ENCODE results near the gene IGF2BP2.

IGF2BP2 gene

DNA sequence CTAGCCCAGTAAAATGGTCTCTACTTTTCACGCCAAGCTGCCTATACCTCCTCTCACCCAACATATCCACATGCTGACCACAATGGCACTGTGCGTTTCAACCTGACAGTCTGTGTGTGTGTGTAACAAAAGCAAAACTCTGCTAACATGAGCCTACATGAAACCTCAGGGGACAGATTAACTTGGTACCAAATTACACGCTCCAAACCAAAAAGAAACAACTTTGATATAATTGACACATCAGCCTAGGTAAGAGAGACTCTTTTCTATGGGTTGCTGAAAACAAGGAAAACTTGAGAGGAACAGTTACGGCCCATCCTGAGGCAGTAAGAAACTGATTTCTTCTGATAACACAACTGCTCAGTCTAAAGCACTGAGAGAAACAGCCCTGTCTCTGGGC lies 31.5 kb downstream of the IGF2BP2 start:
- Histone ChIP-seq H3K36me3 (replicated peaks) (no peaks in the 10 kb centered on the region), H3K27me3 (replicated peaks) (no peaks in the 10 kb centered on the region), H3K4me3 (ENCODE audit: low read depth, low read length) (no peak overlapping the region), H3K27ac (no peak overlapping the region)
- TF ChIP-seq, protein P1, sequence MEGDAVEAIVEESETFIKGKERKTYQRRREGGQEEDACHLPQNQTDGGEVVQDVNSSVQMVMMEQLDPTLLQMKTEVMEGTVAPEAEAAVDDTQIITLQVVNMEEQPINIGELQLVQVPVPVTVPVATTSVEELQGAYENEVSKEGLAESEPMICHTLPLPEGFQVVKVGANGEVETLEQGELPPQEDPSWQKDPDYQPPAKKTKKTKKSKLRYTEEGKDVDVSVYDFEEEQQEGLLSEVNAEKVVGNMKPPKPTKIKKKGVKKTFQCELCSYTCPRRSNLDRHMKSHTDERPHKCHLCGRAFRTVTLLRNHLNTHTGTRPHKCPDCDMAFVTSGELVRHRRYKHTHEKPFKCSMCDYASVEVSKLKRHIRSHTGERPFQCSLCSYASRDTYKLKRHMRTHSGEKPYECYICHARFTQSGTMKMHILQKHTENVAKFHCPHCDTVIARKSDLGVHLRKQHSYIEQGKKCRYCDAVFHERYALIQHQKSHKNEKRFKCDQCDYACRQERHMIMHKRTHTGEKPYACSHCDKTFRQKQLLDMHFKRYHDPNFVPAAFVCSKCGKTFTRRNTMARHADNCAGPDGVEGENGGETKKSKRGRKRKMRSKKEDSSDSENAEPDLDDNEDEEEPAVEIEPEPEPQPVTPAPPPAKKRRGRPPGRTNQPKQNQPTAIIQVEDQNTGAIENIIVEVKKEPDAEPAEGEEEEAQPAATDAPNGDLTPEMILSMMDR (IDR thresholded peaks at IDR 0.05; ENCODE audit: low read depth, low read length, missing control alignments) = no peak
- in situ Hi-C loops (cut with HindIII; ENCODE audit: low pct_ligation_motif_present, low sequenced_read_pairs) = no loop called here
- DNase-seq = no peak

DNA sequence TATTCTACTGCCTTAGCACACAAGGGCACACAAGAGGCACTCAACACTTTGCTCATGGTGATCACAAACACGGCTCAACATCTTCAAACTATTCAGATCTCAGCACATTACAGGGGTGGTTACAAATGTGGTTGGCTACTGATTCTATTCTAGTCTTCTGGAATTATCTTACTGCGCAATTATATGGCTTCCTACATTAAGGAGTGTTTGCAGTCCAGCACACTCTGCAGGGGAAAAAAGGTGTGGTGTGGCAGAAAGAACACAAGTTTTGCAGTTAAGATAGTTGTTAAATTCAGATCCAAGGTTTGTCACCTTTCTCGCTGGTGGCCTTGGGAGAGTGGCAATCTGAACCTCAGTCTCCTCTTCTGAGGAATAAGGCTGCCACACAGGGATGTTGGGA lies 31.9 kb downstream of the IGF2BP2 start:
- Histone ChIP-seq H3K27me3 (replicated peaks) (no peaks in the 10 kb centered on the region), H3K36me3 (replicated peaks) (no peaks in the 10 kb centered on the region), H3K27ac (no peak overlapping the region), H3K4me3 (ENCODE audit: low read depth, low read length) (no peak overlapping the region)
- DNase-seq = no peak
- TF ChIP-seq, protein P1 (IDR thresholded peaks at IDR 0.05; ENCODE audit: low read depth, low read length, missing control alignments) = no peak
- in situ Hi-C loops (cut with HindIII; ENCODE audit: low pct_ligation_motif_present, low sequenced_read_pairs) = no loop called here

DNA sequence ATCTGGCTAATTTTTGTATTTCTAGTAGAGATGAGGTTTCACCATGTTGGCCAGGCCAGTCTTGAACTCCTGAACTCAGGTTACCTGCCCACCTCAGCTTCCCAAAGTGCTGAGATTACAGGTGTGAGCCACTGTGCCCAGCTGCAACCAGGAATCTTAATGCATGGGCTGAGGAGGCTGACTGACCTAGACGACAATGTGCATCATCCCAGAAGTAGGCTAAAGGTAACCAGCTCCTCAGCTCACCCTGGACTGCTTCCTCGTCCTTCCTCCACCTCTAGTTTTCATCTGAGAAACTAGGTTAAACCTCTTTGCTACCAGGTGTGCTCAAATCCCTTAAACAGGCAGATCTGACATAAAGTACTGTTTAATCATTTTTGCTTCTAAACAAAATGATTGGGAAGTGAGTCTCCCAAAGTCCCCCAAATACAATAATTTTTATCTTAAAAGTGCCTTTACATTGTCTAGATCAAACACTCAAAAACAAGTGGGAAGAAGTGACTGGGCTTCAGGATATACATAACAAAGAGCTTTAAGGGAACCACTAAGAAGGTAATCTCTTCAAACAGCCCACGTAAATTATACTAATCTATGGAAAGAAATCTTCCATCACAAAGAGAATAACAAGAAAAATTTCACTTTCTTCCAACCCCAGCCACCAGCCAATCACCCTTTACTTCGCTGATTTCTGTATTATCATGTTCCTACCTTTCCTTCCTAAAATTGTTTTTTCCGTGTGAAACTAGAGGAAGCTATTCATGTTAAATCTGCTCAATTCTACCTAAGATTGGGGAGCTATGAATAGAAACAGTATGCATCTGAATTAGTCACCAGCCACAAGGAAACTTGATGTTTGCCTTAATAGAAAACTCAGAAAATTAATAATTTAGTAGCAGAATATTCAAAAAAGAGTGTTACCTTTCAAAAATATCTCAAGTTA lies 34.7 kb downstream of the IGF2BP2 start:
- Histone ChIP-seq H3K27me3 (replicated peaks) (no peaks in the 10 kb centered on the region), H3K27ac (no peak overlapping the region), H3K36me3 (replicated peaks) (no peaks in the 10 kb centered on the region), H3K4me3 (ENCODE audit: low read depth, low read length) (no peak overlapping the region)
- no peak for DNase-seq
- TF ChIP-seq, protein P1 (IDR thresholded peaks at IDR 0.05; ENCODE audit: low read depth, low read length, missing control alignments) = no peak
- in situ Hi-C loops (cut with HindIII; ENCODE audit: low pct_ligation_motif_present, low sequenced_read_pairs) = no loop called here

DNA sequence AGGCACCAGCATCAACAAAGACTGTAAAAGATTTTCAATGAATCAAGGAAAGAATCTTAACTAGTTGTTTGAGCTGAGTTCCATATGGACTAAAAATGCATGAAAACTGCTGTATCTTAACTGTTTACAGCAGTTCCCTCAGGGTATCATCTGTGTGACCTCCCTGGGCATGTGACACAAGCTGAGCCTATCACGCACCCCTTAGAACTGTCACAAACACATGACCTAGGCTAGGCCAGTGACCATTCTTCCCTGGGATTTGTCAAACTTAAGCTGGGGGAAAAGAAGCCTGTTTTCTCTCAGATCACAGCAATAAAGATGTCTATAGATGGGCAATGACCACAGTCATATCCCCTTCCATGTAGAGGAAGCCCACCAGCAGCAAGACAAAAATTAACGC lies 35.7 kb downstream of the IGF2BP2 start:
- TF ChIP-seq, protein P1 (IDR thresholded peaks at IDR 0.05; ENCODE audit: low read depth, low read length, missing control alignments) = no peak
- Histone ChIP-seq H3K27ac (no peak overlapping the region), H3K27me3 (replicated peaks) (no peaks in the 10 kb centered on the region), H3K36me3 (replicated peaks) (no peaks in the 10 kb centered on the region), H3K4me3 (ENCODE audit: low read depth, low read length) (no peak overlapping the region)
- in situ Hi-C loops (cut with HindIII; ENCODE audit: low pct_ligation_motif_present, low sequenced_read_pairs) = no loop called here
- DNase-seq = no peak

DNA sequence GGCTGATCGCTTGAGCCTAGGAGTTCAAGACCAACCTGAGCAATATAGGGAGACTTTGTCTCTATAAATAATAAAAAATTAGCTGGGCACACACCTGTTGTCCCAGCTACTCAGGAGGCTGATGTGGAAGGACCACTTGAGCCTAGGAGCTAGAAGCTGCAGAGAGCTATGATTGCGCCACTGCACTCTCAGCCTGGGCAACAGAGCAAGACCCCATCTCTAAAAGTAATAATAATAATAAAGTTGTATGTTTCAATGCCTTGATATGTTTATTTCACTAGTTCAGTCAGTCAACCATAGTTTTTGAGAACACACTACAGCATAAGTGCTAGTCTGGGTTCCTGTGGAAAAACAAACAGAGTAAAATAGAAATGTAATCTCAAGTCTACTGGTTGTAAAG lies 36.5 kb downstream of the IGF2BP2 start:
- no peak overlapping the region for H3K4me3 ChIP-seq (ENCODE audit: low read depth, low read length)
- H3K27me3 ChIP-seq (replicated peaks) = no peaks in the 10 kb centered on the region
- H3K27ac ChIP-seq = no peak overlapping the region
- DNase-seq = no peak
- TF ChIP-seq, protein P1 (IDR thresholded peaks at IDR 0.05; ENCODE audit: low read depth, low read length, missing control alignments) = no peak
- H3K36me3 ChIP-seq (replicated peaks) = no peaks in the 10 kb centered on the region
- in situ Hi-C loops (cut with HindIII; ENCODE audit: low pct_ligation_motif_present, low sequenced_read_pairs) = no loop called here

Measured in brain microvascular endothelial cell (primary cell).